Activated T-helper 1 cell treated with Interleukin-2 at 50 U/mL for 16 hours (primary cell): ENCODE data around the gene MOGAT1.
"Not testable (repeated sequence)": the region's sequence is repeated elsewhere in the genome, so short reads cannot be mapped to it uniquely, and the experiment has no call there.

ENCODE experiments used
- DNase-seq: peaks from one replicate; pipeline ENCODE4 v3.0.0-alpha.2; 2020; ENCODE audit warnings: low read depth

MOGAT1 gene

DNA sequence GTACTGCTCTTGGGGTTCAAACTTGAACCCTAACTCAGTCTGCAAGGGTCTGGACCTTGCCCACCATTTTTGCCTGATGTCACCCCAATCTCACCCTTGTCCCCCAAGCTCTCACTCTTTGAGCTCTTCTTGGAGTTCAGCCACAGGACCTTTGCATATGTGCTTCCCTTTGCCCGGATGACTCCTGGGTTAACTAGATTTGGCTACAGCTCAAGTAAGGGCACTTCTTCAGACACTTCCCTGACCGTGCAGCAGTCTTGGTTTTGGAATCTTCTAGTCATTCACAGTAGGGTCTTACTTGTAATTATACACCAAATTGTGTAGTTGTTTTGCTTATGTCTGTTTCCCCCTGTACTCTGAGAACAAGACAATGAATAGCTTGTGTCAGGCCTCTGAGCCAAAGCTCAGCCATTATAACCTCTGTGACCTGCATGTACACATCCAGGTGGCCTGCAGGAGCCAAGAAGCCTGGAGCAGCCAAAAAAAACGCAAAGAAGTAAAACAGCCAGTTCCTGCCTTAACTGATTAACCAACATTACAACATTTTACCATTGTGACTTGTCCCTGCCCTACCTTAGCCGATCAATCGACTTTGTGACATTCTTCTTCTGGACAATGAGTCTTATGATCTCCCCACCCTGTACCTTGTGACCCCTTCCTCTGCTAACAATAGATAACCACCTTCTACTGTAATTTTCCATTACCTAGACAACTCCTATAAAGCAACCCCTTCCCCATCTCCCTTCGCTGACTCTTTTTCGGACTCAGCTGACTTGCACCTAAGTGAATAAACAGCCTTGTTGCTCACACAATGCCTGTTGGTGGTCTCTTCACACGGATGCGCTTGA, 1.0 kb upstream of the MOGAT1 start:
- no peak for DNase-seq

DNA sequence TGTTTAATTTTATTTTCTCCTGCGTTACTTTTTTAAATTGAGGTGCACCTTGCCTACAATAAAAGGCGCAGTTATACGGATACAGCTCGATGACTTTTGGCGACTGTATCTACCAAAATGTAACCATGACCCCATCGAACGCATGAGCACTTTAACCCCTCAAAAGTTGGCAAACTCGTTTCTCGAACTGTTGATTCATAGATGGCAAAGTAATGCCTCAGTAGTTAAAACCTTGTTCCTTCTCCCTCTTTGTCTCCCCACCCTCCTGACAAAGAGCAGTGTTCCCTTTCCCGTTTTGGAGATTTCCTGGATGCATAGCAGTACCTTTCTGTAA, 577 bp downstream of the MOGAT1 start:
- DNase-seq = no peak

DNA sequence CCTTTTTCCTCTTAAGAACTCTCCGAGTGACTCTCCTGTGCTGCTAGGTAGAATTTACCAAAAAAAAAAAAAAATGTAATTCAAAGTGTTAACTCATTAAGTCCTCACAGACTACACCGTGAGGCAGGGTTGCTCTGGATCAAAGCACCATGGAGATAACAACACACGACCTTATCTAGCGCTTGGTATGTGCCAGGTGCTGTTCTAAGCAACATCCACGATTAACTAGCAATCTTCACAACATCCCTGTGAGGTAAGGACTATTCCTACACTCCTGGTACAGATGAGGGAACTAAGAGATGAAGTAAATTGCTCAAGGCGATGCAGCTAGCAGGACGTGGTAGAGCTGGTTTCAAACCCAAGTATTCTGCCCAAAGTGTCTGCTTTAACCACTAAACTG, 1.8 kb downstream of the MOGAT1 start:
- no peak for DNase-seq

DNA sequence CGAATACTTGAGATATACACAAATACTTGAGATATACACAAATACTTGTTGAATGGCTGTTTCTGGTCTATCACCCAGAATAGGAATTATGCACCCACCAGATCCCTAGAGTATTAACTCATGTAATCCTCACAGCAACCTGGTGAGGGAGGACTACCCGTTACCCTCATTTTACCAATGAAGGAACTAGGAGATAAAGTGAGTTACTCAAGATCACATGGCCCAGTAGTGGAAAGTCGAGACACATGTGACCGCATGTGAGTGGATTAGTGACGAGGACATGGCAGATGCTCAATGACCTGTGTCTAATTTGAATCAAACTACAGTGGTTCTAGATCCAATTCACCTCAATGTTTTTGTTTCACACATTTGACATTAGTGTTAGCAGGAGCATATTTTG, 2.4 kb downstream of the MOGAT1 start:
- no peak for DNase-seq

DNA sequence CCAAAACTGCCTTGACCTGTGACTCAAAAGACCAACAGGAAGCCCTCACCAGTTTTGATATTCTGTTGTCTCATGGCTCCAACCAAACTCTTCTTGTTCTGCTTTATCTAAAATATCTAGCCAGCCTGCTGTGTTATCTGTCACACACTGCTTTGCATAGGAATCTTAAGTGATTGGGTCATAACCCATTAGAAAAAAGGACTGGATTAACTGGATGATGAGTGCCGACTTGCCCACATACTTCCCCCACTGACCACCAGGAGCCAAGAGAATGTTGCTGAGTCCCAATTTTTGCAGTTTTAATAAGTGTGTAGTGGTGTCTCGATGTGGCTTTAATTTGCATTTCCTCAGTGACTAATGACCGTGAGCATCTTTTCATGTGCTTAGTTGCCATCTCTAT, 6.5 kb downstream of the MOGAT1 start:
- DNase-seq = no peak

DNA sequence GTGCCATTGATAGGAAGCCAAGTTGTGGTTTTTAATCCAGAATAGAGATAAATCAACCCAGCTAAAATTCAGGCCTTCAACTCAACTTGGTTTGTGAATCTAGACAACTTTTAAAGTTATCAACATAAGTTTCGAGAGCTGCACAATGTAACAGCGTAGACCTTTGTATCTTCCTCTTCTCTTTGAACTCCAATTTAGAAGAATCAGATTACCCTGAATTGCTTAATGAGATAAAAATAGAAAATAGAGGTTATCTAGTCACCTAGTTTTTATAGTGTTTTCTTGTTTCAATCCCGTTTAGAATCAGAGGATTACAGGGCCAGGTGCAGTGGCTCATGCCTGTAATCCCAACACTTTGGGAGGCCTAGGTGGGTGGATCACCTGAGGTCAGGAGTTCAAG, 12.3 kb downstream of the MOGAT1 start:
- no peak for DNase-seq

DNA sequence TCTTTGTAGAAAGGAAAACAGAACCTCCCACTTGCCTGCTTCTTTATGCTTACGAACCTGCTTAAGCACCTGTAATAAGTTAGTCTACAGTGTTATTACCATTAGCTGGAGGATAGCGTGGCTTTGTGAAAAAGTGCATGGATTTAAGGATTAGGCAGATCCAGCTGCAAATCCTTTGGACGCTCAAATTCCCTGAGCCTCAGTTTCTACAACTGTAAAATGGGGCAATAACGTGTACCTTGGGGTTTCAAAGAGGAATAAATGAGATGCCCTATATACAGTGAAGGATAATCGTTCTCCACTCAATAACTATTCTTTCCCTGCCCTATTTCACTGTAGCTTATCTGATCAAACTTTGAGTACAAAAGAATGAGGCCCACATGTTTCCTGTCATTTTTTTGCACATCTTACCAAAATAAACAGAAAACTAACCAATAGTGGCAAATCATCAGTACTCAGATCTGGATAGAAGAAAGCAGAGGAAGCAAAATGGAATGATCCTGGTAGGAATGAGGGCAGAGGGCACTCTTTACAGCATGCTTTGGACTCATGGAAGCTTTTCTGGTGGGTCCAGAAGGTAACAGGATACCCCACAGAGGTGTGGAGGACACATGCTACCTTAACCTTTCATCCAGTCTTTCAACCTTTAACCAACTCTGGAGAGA, 14.8 kb downstream of the MOGAT1 start:
- no peak for DNase-seq

DNA sequence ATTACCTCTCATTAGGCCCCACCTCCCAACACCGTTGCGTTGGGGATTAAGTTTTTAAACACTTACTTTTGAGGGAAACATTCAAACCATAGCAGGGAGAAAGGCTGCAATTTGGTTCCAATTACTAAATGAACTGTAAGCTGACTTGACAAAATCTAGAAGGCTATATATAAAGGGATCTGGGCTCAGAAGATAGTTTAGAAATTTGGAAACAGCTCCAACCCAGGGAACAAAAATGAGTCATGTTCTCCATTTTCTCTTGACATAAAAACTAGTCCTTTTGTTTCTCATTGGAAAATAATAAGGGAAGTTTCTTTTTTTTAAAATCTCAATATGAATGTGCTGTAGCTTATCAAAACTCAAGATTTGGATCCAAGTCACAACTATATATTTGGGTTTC, 17.5 kb downstream of the MOGAT1 start:
- no peak for DNase-seq

DNA sequence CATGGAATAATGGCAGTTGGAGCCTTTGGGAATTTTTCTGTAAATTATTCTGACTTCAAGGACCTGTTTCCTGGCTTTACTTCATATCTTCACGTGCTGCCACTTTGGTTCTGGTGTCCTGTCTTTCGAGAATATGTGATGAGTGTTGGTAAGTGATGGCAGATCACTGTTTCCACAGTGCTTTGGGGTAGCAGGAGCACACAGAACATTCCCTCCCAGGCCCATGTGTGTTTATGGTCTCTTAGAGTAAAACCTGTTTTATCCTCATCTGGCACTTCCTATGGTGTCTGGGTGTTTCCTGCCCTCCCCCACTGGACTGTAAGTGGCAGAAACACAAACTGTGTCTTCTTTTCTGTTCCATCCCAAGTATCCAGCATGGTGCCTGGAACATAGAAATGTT, 17.9 kb downstream of the MOGAT1 start:
- DNase-seq = no peak

DNA sequence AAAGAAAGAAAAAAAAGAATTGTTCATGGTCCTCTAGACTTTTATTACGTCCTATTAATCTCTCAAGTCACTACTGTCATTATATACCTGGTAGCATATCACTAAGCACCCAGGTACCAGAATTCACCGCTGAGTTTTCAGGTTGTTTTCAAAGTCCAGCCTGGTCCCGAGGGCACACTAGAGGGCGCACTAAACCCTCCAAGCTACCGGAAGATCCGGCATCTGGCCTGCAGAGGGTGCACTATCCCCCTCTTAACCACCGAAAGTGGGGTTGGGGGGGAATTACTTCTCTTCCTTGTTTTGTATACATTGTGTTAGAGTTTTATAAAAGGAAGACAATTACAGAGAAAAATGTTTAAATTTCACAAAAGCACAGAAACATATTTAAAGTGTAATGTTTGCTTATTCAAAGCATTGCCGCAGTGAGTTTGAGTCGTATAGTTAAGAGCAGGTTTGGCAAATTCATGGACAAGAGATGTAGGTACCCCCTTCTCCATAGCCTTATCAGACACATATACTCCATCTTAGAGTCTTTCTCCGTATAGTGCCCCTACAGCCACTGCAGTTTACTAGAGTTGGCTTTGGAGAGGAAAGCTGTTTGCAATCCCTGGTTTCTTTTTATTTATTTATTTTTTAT, 19.2 kb downstream of the MOGAT1 start:
- peak; percentile 44 for DNase-seq

DNA sequence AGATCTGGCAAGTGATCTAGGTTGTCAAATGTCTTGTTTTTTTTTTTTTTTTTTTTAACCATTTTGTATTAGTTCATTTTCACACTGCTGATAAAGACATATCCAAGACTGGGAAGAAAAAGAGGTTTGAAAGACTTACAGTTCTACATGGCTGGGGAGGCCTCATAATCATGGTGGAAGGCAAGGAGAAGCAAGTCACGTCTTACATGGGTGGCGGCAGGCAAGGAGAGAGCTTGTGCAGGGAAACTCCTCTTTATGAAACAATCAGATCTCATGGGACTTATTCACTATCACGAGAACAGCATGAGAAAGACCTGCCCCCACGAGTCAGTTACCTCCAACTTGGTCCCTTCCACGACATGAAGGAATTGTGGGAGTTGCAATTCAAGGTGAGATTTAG, 22.0 kb downstream of the MOGAT1 start:
- DNase-seq = not testable (repeated sequence)

DNA sequence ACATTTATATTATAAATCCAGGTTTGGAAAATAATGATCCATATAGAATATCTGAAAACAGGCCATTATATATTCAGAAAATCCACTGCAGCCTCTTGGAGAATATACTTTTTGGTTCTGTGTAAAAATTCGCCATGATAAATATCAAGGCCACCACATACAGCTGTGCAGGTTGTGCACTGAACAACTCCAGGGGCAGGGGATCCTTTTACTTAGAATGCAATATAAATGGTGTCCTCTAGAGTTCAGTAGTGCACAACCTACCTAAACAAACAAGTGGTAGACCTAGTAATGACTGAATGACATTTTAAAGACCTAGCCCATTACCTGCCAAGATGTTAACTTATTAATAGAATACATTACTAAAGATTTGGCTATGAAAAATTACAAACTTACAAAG, 22.4 kb downstream of the MOGAT1 start:
- DNase-seq = no peak

DNA sequence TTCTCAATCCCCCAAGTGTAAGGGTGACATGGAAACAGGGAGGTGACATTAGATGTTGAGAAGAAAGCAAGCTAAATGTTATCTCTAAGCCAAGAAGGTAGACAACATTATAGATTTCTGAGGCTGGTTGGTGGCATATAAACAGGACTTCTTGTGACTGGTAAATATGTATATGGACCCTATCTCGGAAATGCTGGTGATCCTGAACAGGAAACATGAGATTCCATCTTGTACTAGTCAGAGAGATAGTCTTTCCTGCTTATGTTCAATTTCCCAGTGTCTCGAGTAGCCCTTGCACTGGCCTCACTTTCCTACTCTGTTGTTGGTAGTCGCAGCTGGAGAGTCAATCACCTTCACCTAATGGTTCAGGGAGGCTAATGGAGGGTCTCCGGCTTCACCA, 26.8 kb downstream of the MOGAT1 start:
- DNase-seq = no peak

DNA sequence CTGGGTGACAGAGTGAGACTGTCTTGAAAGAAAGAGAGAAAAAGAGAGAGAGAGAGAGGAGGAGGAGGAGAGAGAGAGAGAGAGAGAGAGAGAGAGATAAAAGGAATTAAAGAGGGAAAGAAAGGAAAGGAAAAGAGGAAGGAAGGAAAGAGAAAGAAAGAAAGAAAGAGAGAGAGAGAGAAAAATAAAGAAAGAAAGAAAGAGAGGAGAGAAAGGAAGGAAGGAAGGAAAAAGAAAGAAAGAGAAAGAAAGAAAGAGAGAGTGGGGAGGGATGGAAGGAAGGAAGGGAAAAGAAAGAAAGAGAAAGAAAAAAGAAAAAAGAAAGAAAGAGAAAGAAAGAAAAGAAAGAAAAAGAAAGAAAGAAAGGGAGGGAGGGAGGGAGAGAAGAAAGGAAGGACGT, 29.8 kb downstream of the MOGAT1 start:
- DNase-seq = no peak

DNA sequence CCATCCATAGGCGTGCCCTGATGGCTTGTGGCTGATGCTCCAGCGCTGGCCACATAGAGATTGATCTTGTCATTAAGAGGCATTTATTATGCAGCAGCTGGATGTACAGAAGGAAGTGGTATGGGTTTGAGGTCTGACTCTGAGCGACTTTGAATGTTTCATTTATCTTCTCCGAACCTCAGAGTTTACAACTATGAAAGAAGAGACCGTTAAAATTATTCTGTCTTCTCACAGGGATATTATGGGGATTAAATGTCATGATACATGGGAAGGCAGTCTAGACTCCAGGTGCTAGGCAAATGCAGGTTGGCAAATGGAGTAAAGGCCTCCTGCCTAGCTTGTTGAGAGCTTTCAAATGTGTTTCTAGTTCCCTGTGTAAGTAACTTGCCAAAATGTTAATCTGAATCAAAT, 30.3 kb downstream of the MOGAT1 start:
- DNase-seq = no peak

DNA sequence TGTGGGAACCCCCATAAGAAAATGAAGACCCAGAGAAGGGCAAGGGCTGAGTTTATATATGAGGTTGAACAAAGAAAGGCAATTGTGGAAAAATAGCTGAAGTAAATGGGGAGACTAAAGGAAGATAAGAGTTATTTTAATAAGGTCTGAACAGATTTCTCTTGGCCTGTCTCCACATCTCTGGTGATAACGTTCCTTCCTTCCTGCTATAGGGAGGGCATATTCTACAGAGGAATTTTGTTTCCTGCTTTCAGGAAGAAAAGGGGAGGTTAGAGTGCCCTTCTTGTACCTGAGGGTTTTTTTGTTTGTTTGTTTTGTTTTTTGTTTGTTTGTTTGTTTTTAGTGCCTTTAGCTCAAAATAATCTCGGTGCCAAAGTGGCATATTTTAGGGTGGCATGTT, 31.6 kb downstream of the MOGAT1 start:
- DNase-seq = no peak

DNA sequence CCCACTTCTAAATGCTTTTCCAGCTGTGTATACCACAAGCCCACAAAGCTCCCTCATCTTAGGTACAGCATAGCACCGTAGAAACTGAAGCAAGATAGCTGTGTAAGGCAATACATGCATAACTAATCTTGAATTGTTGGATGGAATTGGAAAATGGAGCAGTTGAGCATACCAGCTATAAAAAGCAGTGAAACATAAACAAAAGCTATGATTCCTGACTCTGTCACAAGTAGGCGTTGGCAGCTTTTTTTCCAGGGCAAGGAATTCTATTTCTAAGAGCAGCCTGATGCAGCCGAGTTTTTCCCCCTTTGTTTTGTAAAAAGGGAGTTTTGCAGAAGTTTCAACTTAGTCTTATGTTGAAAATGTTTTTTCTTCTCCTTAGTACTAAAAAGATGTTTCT, 32.4 kb downstream of the MOGAT1 start:
- no peak for DNase-seq

DNA sequence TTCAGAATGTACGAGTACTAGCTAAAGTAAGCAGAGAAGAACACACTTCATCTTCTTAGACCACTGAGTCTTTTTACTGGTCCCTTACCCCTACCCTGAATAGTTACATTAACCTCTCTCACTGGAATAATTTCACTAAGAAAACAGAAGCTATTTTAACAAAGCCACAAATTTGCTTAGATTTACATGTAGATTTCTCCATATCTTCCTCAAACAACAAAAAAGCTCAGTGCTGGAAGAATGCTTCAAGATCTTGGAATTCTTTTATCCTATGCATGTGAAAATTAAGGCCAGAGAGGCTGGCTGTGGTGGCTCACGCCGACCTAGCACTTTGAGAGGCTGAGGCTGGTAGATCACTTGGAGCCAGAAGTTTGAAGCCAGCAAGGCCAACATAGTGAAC, 35.2 kb downstream of the MOGAT1 start:
- no peak for DNase-seq

DNA sequence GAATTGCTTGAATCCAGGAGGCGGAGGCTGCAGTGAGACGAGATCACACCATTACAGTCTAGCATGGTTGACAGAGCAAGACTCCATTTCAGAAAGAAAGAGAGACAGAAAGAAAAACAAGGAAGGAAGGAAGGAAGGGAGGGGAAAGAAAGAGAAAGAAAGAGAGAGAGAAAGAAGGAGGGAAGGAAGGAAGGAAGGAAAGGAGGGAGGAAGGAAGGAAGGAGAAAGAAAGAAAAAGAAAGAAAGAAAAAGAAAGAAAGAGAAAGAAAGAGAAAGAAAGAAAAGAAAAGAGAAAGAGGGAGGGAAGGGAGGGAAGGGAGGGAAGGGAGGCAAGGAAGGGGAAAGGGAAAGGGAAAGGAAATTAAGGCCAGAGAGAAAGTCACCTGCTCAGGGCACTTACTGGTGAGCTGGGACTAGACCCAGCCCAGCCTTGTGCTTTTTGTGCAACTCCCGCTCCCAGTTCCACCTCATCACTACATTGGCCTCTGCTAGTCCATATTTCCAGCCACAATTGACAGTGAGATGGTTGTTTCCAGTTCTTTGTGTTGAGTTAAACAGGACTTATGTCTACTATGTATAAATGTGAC, 35.7 kb downstream of the MOGAT1 start:
- DNase-seq = no peak

DNA sequence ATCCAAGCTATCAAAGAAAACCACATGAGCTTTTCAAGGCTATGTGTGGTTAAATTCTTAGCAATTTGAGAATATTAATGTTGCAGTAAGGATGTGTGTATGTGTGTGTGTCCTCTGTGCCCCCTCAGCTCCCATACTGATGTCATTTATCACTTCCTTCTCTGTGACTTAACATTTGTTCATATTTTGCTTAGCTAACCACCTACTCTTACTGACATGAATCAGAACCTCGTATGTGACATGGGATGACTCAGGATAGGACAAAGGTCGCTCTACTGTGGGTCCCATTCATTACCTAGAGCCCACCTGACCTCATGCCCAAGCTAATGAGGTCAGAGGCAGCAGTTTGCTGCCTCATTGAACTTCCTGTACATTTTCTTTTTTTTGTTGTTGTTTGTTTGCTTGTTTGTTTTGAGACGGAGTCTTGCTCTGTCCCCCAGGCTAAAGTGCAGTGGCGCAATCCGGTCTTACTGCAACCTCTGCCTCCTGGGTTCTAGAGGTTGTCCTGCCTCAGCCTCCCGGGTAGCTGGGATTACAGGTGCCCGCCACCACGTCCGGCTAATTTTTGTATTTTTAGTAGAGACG, 36.3 kb downstream of the MOGAT1 start:
- no peak for DNase-seq

DNA sequence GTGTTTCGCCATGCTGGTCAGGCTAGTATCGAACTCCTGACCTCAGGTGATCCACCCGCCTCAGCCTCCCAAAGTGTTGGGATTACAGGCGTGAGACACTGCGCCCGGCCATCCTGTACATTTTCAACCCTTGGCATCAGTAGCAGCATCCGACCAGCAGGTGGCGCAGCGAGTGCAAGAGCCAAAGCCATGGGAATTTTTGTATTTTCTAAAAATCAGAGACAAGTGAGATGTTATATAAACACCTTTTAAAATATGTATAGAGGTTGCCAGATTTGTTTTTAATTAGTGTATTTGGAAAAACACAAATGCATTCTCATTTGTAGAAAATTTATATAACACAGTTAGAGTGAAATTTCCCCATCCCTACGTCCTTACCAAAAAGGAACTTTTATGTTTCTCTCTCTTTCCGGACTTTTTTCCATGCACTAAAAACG, 36.8 kb downstream of the MOGAT1 start:
- peak; percentile 46 for DNase-seq

DNA sequence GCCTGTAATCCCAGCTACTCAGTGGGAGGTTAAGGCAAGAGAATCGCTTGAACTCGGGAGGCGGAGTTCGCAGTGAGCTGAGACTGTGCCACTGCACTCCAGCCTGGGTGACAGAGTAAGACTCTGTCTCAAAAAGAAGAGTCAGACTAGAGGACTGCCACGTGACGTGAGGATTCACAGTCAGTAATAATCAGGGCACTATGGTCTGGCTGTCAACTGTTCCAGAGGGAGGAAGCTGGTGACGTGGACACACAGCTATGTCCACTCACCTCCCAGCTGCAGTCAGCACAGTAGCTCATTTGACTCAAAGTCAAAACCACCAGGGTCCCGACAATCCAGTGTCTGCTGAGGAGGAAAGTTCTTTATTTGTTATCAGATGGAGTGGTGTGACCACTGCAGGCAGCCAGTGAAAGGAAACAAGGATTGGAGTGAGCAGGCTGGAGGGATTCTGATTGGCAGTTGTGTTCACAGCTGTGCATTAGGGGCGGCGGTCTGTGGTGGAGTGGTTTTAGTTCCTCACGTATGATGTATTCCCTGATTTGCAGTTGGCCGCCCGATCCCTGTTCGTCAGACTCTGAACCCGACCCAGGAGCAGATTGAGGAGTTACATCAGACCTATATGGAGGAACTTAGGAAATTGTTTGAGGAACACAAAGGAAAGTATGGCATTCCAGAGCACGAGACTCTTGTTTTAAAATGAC, 37.9 kb downstream of the MOGAT1 start:
- no peak for DNase-seq
